IMR-90 (cell line): Measurements from ENCODE around the gene RNF213. TPM values are rescaled to one million over a fixed set of nuclear protein-coding genes. Genes with fewer than 3 reads are reported as not detected.
A peak's percentile ranks its signal among the peaks of the same experiment; 100 is the strongest.

Experiments used
- ATAC-seq: fragments of 200-7000 bp; cut with Tn5 transposase; 2 replicates; pipeline ENCODE4 v1.9.1; 2020; ENCODE audit warnings: low read depth, mild to moderate bottlenecking, moderate library complexity
- BruUV-seq: library from RNA; stranded (reverse); fragments of 400-500 nt; replicated peaks from 2 replicates; lab custom pipeline; 2021; lab: Mats Ljungman, UMichigan
- CTCF ChIA-PET: fragments of 300-600 bp; formaldehyde crosslinking; extraction: SDS; loops from one replicate; lab custom pipeline; 2021; ENCODE audit warnings: antibody characterized with exemption; lab: Yijun Ruan, JAX
- POLR2A ChIA-PET: fragments of 300-600 bp; sonication (Branson Sonifier 250); formaldehyde crosslinking; loops from one replicate; lab custom pipeline; 2022; ENCODE audit warnings: antibody characterized with exemption; ENCODE audit not compliant: unreplicated experiment; lab: Charles Lee
- DNase-seq: peaks from one replicate; pipeline ENCODE4 v3.0.0; 2013
- H2AFZ ChIP-seq: replicated peaks from 2 replicates; pipeline ENCODE3; 2013; ENCODE audit warnings: low read length, mild to moderate bottlenecking; ENCODE audit not compliant: poor library complexity
- H2AK5ac ChIP-seq: 2 replicates; pipeline ENCODE4 v1.6.1; 2013; ENCODE audit warnings: low read depth, low read length, inconsistent platforms
- H2AK9ac ChIP-seq: replicated peaks from 2 replicates; pipeline ENCODE3; 2013; ENCODE audit warnings: mild to moderate bottlenecking, low read depth, low read length, moderate library complexity; ENCODE audit not compliant: poor library complexity
- H2BK120ac ChIP-seq: 2 replicates; pipeline ENCODE4 v1.6.1; 2013; ENCODE audit warnings: low read depth, low read length, inconsistent platforms
- H2BK15ac ChIP-seq: 3 replicates; pipeline ENCODE4 v1.6.1; 2013; ENCODE audit warnings: low read depth, low read length, inconsistent platforms
- H2BK20ac ChIP-seq: 2 replicates; pipeline ENCODE4 v1.6.1; 2013; ENCODE audit warnings: low read depth, mild to moderate bottlenecking, inconsistent platforms, low read length, moderate library complexity
- H2BK5ac ChIP-seq: 2 replicates; pipeline ENCODE4 v1.6.1; 2013; ENCODE audit warnings: mild to moderate bottlenecking, low read depth, low read length, inconsistent platforms; ENCODE audit not compliant: poor library complexity, severe bottlenecking
- H3K14ac ChIP-seq: replicated peaks from 2 replicates; pipeline ENCODE4 v1.6.1; 2013; ENCODE audit warnings: low read depth, low read length, inconsistent platforms
- H3K18ac ChIP-seq: 2 replicates; pipeline ENCODE4 v1.6.1; 2013; ENCODE audit warnings: low read depth, low read length, control low read depth
- H3K23ac ChIP-seq: 2 replicates; pipeline ENCODE4 v1.6.1; 2013; ENCODE audit warnings: low read depth, low read length, inconsistent platforms
- H3K27ac ChIP-seq: 2 replicates; pipeline ENCODE4 v1.5.1; 2013; ENCODE audit warnings: mild to moderate bottlenecking, control low read depth, low read length; ENCODE audit not compliant: insufficient read depth
- H3K27me3 ChIP-seq: 2 replicates; pipeline ENCODE4 v1.6.1; 2013; ENCODE audit warnings: low read length; ENCODE audit not compliant: control insufficient read depth, insufficient read depth
- H3K36me3 ChIP-seq: 2 replicates; pipeline ENCODE4 v1.6.1; 2013; ENCODE audit warnings: low read length, mixed read lengths; ENCODE audit not compliant: control insufficient read depth, insufficient read depth
- H3K4ac ChIP-seq: 2 replicates; pipeline ENCODE4 v1.6.1; 2013; ENCODE audit warnings: low read depth, low read length, inconsistent platforms
- H3K4me1 ChIP-seq: 2 replicates; pipeline ENCODE4 v1.6.1; 2013; ENCODE audit warnings: low read length, mixed read lengths; ENCODE audit not compliant: control insufficient read depth, insufficient read depth
- H3K4me2 ChIP-seq: 2 replicates; pipeline ENCODE4 v1.6.1; 2013; ENCODE audit warnings: low read depth, mild to moderate bottlenecking, control low read depth, low read length, moderate library complexity
- H3K4me3 ChIP-seq: 2 replicates; pipeline ENCODE4 v1.5.1; 2013; ENCODE audit warnings: low read depth, mild to moderate bottlenecking, control low read depth, low read length, moderate library complexity; ENCODE audit not compliant: insufficient read depth
- H3K56ac ChIP-seq: 2 replicates; pipeline ENCODE4 v1.6.1; 2013; ENCODE audit warnings: low read length, inconsistent platforms; ENCODE audit not compliant: insufficient read depth; ENCODE audit errors: extremely low read depth
- H3K79me1 ChIP-seq, 2 experiments: 2 replicates each; pipeline ENCODE4 v1.6.1; 2013; ENCODE audit warnings: low read length in 2 of 2, inconsistent platforms in 1 of 2, low read depth in 1 of 2
- H3K9ac ChIP-seq: 2 replicates; pipeline ENCODE4 v1.6.1; 2013; ENCODE audit warnings: low read depth, low read length, control low read depth
- H3K9me1 ChIP-seq: 2 replicates; pipeline ENCODE4 v1.6.1; 2013; ENCODE audit warnings: low read length, inconsistent platforms; ENCODE audit not compliant: insufficient read depth
- H3K9me3 ChIP-seq: 2 replicates; pipeline ENCODE4 v1.6.1; 2013; ENCODE audit warnings: low read length; ENCODE audit not compliant: control insufficient read depth, insufficient read depth
- H4K20me1 ChIP-seq: 2 replicates; pipeline ENCODE4 v1.6.1; 2013; ENCODE audit warnings: low read length, inconsistent platforms; ENCODE audit not compliant: insufficient read depth
- H4K5ac ChIP-seq: 2 replicates; pipeline ENCODE4 v1.6.1; 2013; ENCODE audit warnings: mild to moderate bottlenecking, low read depth, low read length, control low read depth
- H4K8ac ChIP-seq, 2 experiments: 2 replicates each; pipeline ENCODE4 v1.6.1; 2013; ENCODE audit warnings: low read depth in 2 of 2, low read length in 2 of 2, control low read depth in 1 of 2, inconsistent platforms in 1 of 2
- H4K91ac ChIP-seq: 2 replicates; pipeline ENCODE4 v1.6.1; 2013; ENCODE audit warnings: low read depth, low read length, inconsistent platforms; ENCODE audit not compliant: insufficient read depth
- CEBPB ChIP-seq: IDR thresholded peaks from 2 replicates; pipeline ENCODE4 v1.6.1; 2012; ENCODE audit warnings: low read depth, low read length, improper control_type of control experiment
- NFE2L2 ChIP-seq: fragments of 150-350 bp; IDR thresholded peaks from 2 replicates; pipeline ENCODE4 v1.6.1; 2016; ENCODE audit warnings: low read depth, mild to moderate bottlenecking, low read length
- WGBS, 2 experiments: methylation state at CpG; one replicate each; pipeline versions ENCODE4 v1.1.5 to v1.1.7; 2013; ENCODE audit warnings: missing lambda C conversion rate in 2 of 2; ENCODE audit not compliant: insufficient read length in 1 of 2; ENCODE audit errors: extremely low coverage in 2 of 2; 5-methylcytosine and 5-hydroxymethylcytosine counted together
- dilution Hi-C: fragments of 300-500 bp; cut with HindIII; formaldehyde crosslinking; loops from one replicate; pipeline ENCODE4 v1.14.3; 2018; ENCODE audit warnings: low sequenced_read_pairs; ENCODE audit not compliant: unreplicated experiment
- in situ Hi-C: fragments of 300-500 bp; cut with MboI; formaldehyde crosslinking; loops from 3 replicates; pipeline ENCODE4 v1.14.3; 2019; ENCODE audit warnings: low sequenced_read_pairs, inconsistent platforms, mixed read lengths
- intact Hi-C: fragments of 100-400 bp; cut with micrococcal nuclease; formaldehyde crosslinking; loops from 2 replicates; pipeline ENCODE4 v1.10.0; 2022
- polyA plus RNA-seq, 3 experiments: library from polyadenylated mRNA; depleted of rRNA; stranded (reverse); fragments of >200 nt; gene quantifications; 2 replicates each; pipeline ENCODE4 v1.2.3, GENCODE V29; 2012; ENCODE audit warnings: low replicate concordance in 1 of 3
- total RNA-seq: library from RNA; depleted of rRNA; stranded (reverse); fragments of >200 nt; gene quantifications from 2 replicates; pipeline ENCODE4 v1.2.3, GENCODE V29; 2012

RNF213 gene
- total and polyA plus RNA-seq, 2 of the 4 experiments (the other 2 are of a cell fraction): 23.4 to 36.0 TPM

- Histone ChIP-seq H3K4me1 (no peaks in the 10 kb centered on the region), H3K14ac (no peak overlapping the region), H4K5ac (no peak overlapping the region), H3K27me3 (no peaks in the 10 kb centered on the region), H3K4ac (no peak overlapping the region), H2BK15ac (no peak overlapping the region), H4K91ac (no peak overlapping the region), H3K9me3 (no peaks in the 10 kb centered on the region), H3K79me1 (peaks cover 8 to 44% of the 10 kb centered on the region in 2 experiments; a peak in 3 of 4 replicates), H3K4me2 (no peak overlapping the region), H4K8ac (no peak overlapping the region), H2BK20ac (no peak overlapping the region), H4K20me1 (peaks cover 14% of the 10 kb centered on the region), H2AK5ac (no peak overlapping the region), H3K56ac (no peak overlapping the region), H2AFZ (no peak overlapping the region), H3K4me3 (no peak overlapping the region), H2AK9ac (peak overlapping the region; percentile 57), H3K36me3 (peaks cover 45% of the 10 kb centered on the region), H2BK5ac (no peak overlapping the region), H3K23ac (no peak overlapping the region), H2BK120ac (no peak overlapping the region), H3K27ac (no peak overlapping the region), H3K9ac (no peak overlapping the region), H3K9me1 (peaks cover 10% of the 10 kb centered on the region), H3K18ac (no peak overlapping the region)
- WGBS, 2 experiments: 100% methylated on average over 9 of the region's 19 CpGs; no CpG with 5 or more reads in 1 of the 2 experiments
- TF ChIP-seq CEBPB (peak; percentile 70), NFE2L2 (no peak)
- dilution Hi-C loops: no loop called here
- ChIA-PET CTCF (no interaction called here), POLR2A (interaction anchor here (0.6 kb wide), 1 partner anchor 74 kb away, joined by 3 read pairs; no protein-coding TSS in a partner anchor)
- no peak for ATAC-seq
- intact Hi-C loops: no loop called here
- in situ Hi-C loops: no loop called here
- no TSS peak for BruUV-seq
- DNase-seq: no peak
Measured at GRCh38 chr17:80285237-80285920, 24.7 kb downstream of the RNF213 start.
